ENCODE data around the gene SKI. TPM values are rescaled to one million over a fixed set of nuclear protein-coding genes. Genes with fewer than 3 reads are reported as not detected.

Gene SKI
- total and polyA plus RNA-seq, 2 of the 8 experiments (the other 6 are each of a cell fraction or from before 2014, with no cell fraction given) = 8.3 to 87.6 TPM

- TF ChIP-seq KDM1A (IDR thresholded peaks at IDR 0.05; ENCODE audit: borderline replicate concordance, low read length) = no peak
- TF ChIP-seq RXRA (IDR thresholded peaks at IDR 0.05; ENCODE audit: insufficient read depth, low read depth, low read length) = no peak
- TF ChIP-seq PHF8 (conservative IDR thresholded peaks at IDR 0.05; ENCODE audit: low read depth, low read length) = no peak
- no peak for TF ChIP-seq EZH2 (IDR thresholded peaks at IDR 0.05; ENCODE audit: low read depth, low read length, severe bottlenecking)
- no peak for TF ChIP-seq JUN (IDR thresholded peaks at IDR 0.05; ENCODE audit: low read depth, low read length)
- TF ChIP-seq RNF2 (IDR thresholded peaks at IDR 0.05; ENCODE audit: borderline replicate concordance, low read depth, low read length, missing control alignments, poor library complexity, severe bottlenecking) = no peak
- no peak for TF ChIP-seq RAD21 (IDR thresholded peaks at IDR 0.05 in 1 of 2, conservative IDR thresholded peaks at IDR 0.05 in 1 of 2; ENCODE audit: low read depth in 2 of 2, low read length in 2 of 2)
- no peak for TF ChIP-seq BCL11A (IDR thresholded peaks at IDR 0.05; ENCODE audit: low read depth in 2 of 2, low read length in 2 of 2)
- TF ChIP-seq SIRT6 (IDR thresholded peaks at IDR 0.05; ENCODE audit: low read length) = no peak
- no peak for TF ChIP-seq GTF2F1 (IDR thresholded peaks at IDR 0.05; ENCODE audit: borderline replicate concordance, low read depth, low read length)
These were observed 60.9 kb downstream of the SKI start (continued) for GRCh38 chr1:2288816-2289536.

Measured in H1 (cell line).